ENCODE data around the gene IHH.

DNA sequence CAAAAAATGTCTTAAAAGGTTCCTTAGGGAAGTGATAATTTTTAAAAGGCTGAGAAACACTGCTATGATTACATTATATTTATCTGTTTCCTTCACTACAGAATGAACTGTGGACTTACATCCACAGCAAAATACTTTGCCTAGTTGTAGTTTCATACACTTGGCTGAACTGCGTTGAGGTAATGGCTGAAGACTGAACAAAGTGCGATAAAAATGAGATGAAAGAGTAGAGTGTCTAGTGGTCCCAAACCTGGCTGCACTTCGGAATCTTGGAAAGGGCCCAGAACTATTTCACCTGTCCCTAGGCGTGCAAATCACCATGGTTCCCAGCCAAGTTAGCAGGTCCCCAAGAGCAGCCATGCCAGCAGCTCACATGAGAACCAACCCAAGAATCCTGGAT is 18.2 kb upstream of the IHH start:
- TF ChIP-seq, protein P1, sequence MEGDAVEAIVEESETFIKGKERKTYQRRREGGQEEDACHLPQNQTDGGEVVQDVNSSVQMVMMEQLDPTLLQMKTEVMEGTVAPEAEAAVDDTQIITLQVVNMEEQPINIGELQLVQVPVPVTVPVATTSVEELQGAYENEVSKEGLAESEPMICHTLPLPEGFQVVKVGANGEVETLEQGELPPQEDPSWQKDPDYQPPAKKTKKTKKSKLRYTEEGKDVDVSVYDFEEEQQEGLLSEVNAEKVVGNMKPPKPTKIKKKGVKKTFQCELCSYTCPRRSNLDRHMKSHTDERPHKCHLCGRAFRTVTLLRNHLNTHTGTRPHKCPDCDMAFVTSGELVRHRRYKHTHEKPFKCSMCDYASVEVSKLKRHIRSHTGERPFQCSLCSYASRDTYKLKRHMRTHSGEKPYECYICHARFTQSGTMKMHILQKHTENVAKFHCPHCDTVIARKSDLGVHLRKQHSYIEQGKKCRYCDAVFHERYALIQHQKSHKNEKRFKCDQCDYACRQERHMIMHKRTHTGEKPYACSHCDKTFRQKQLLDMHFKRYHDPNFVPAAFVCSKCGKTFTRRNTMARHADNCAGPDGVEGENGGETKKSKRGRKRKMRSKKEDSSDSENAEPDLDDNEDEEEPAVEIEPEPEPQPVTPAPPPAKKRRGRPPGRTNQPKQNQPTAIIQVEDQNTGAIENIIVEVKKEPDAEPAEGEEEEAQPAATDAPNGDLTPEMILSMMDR (IDR thresholded peaks at IDR 0.05) = no peak
- no peak for TF ChIP-seq POLR2A (IDR thresholded peaks at IDR 0.05)

All from right lobe of liver (tissue), 4 donors.